ENCODE results near the gene IFFO2.

Gene IFFO2

GRCh38 chr1:18869847-18870594 lies 86.5 kb downstream of the IFFO2 start:
- no peaks in the 10 kb centered on the region for H3K9me2 ChIP-seq (ENCODE audit: low read depth, low read length)
- no peak overlapping the region for H3K4me2 ChIP-seq (ENCODE audit: low read length)
- no peaks in the 10 kb centered on the region for H4K20me1 ChIP-seq (ENCODE audit: insufficient read depth, low read length)
- no peak overlapping the region for H3K27ac ChIP-seq (ENCODE audit: low read depth, low read length, poor library complexity, severe bottlenecking)
- H3K9ac ChIP-seq (ENCODE audit: low read length), result no peak overlapping the region
- H3K27me3 ChIP-seq (ENCODE audit: insufficient read depth, low read length), result no peaks in the 10 kb centered on the region
- TF ChIP-seq CTCF (IDR thresholded peaks at IDR 0.05; ENCODE audit: low read length) (no peak), EZH2 (IDR thresholded peaks at IDR 0.05; ENCODE audit: borderline replicate concordance, low read length) (no peak)
- H3K4me3 ChIP-seq (ENCODE audit: low read depth, low read length, poor library complexity, severe bottlenecking), result no peak overlapping the region
- no peaks in the 10 kb centered on the region for H3K9me3 ChIP-seq (ENCODE audit: low read length)
- H3K36me3 ChIP-seq (ENCODE audit: insufficient read depth, low read length), result no peaks in the 10 kb centered on the region
- no peaks in the 10 kb centered on the region for H3K4me1 ChIP-seq (ENCODE audit: insufficient read depth, low read length, severe bottlenecking)
- H3K79me2 ChIP-seq (ENCODE audit: insufficient read depth, low read length), result no peaks in the 10 kb centered on the region
- no peaks in the 10 kb centered on the region for H3F3A ChIP-seq (ENCODE audit: insufficient read depth, low read length)
- no peak overlapping the region for H2AFZ ChIP-seq (ENCODE audit: low read length)

GRCh38 chr1:18868801-18869424 lies 87.6 kb downstream of the IFFO2 start:
- Histone ChIP-seq H3K36me3 (ENCODE audit: insufficient read depth, low read length) (no peaks in the 10 kb centered on the region), H3K27ac (ENCODE audit: low read depth, low read length, poor library complexity, severe bottlenecking) (no peak overlapping the region), H3K4me1 (ENCODE audit: insufficient read depth, low read length, severe bottlenecking) (no peaks in the 10 kb centered on the region), H2AFZ (ENCODE audit: low read length) (no peak overlapping the region), H3K79me2 (ENCODE audit: insufficient read depth, low read length) (no peaks in the 10 kb centered on the region), H3K4me2 (ENCODE audit: low read length) (no peak overlapping the region), H3K9ac (ENCODE audit: low read length) (no peak overlapping the region), H3F3A (ENCODE audit: insufficient read depth, low read length) (no peaks in the 10 kb centered on the region), H3K9me3 (ENCODE audit: low read length) (no peaks in the 10 kb centered on the region), H4K20me1 (ENCODE audit: insufficient read depth, low read length) (no peaks in the 10 kb centered on the region), H3K4me3 (ENCODE audit: low read depth, low read length, poor library complexity, severe bottlenecking) (no peak overlapping the region), H3K27me3 (ENCODE audit: insufficient read depth, low read length) (no peaks in the 10 kb centered on the region), H3K9me2 (ENCODE audit: low read depth, low read length) (no peaks in the 10 kb centered on the region)
- no peak for TF ChIP-seq EZH2 (IDR thresholded peaks at IDR 0.05; ENCODE audit: borderline replicate concordance, low read length)
- no peak for TF ChIP-seq CTCF (IDR thresholded peaks at IDR 0.05; ENCODE audit: low read length)

GRCh38 chr1:18868354-18868753 lies 88.1 kb downstream of the IFFO2 start:
- Histone ChIP-seq H2AFZ (ENCODE audit: low read length) (no peak overlapping the region), H3F3A (ENCODE audit: insufficient read depth, low read length) (no peaks in the 10 kb centered on the region), H3K9ac (ENCODE audit: low read length) (no peak overlapping the region), H3K4me2 (ENCODE audit: low read length) (no peak overlapping the region), H3K4me1 (ENCODE audit: insufficient read depth, low read length, severe bottlenecking) (no peaks in the 10 kb centered on the region), H3K27me3 (ENCODE audit: insufficient read depth, low read length) (no peaks in the 10 kb centered on the region), H4K20me1 (ENCODE audit: insufficient read depth, low read length) (no peaks in the 10 kb centered on the region), H3K79me2 (ENCODE audit: insufficient read depth, low read length) (no peaks in the 10 kb centered on the region), H3K36me3 (ENCODE audit: insufficient read depth, low read length) (no peaks in the 10 kb centered on the region), H3K27ac (ENCODE audit: low read depth, low read length, poor library complexity, severe bottlenecking) (no peak overlapping the region), H3K9me2 (ENCODE audit: low read depth, low read length) (no peaks in the 10 kb centered on the region), H3K9me3 (ENCODE audit: low read length) (no peaks in the 10 kb centered on the region), H3K4me3 (ENCODE audit: low read depth, low read length, poor library complexity, severe bottlenecking) (no peak overlapping the region)
- no peak for TF ChIP-seq CTCF (IDR thresholded peaks at IDR 0.05; ENCODE audit: low read length)

Measured in OCI-LY1 (cell line).